ENCODE measurements around the gene MALAT1. TPM values are rescaled to one million over a fixed set of nuclear protein-coding genes. Genes with fewer than 3 reads are reported as not detected.
"Not testable (repeated sequence)": the region's sequence is repeated elsewhere in the genome, so short reads cannot be mapped to it uniquely, and the experiment has no call there.

The MALAT1 gene
- total RNA-seq (2014; rRNA removed; shearing (Covaris generic)): 1,855 and 2,221 TPM in 2 replicates
- polyA plus RNA-seq (2014; cell fraction: nucleus; rRNA removed): 153 and 329 TPM in 2 replicates

- peak; percentile 85 for DNase-seq (ENCODE audit: extremely low read depth, low read depth)
Measured at GRCh38 chr11:65498977-65499712, at the start of gene MALAT1. TSS of gene MALAT1 (plus strand) at chr11:65499045.

DNA sequence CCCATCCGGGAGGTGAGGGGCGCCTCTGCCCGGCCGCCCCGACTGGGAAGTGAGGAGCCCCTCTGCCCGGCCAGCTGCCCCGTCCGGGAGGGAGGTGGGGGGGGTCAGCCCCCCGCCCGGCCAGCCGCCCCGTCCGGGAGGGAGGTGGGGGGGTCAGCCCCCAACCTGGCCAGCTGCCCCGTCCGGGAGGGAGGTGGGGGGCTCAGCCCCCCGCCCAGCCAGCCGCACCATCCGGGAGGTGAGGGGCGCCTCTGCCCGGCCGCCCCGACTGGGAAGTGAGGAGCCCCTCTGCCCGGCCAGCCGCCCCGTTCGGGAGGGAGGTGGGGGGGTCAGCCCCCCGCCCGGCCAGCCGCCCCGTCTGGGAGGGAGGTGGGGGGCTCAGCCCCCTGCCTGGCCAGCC is 47.5 kb upstream of the MALAT1 start:
- DNase-seq (ENCODE audit: extremely low read depth, low read depth): not testable (repeated sequence)

DNA sequence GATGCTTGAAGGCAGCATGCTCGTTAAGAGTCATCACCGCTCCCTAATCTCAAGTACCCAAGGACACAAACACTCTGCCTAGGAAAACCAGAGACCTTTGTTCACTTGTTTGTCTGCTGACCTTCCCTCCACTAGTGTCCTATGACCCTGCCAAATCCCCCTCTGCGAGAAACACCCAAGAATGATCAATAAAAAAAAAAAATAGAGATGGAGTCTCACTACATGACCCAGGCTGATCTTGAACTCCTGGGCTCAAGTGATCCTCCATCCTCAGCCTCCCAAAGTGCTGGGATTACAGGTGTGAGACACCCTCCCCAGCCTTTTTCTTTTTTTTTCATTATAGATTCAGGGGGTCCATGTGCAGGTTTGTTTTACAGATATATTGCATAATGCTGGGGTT is 46.6 kb upstream of the MALAT1 start:
- DNase-seq (ENCODE audit: extremely low read depth, low read depth): not testable (repeated sequence)

DNA sequence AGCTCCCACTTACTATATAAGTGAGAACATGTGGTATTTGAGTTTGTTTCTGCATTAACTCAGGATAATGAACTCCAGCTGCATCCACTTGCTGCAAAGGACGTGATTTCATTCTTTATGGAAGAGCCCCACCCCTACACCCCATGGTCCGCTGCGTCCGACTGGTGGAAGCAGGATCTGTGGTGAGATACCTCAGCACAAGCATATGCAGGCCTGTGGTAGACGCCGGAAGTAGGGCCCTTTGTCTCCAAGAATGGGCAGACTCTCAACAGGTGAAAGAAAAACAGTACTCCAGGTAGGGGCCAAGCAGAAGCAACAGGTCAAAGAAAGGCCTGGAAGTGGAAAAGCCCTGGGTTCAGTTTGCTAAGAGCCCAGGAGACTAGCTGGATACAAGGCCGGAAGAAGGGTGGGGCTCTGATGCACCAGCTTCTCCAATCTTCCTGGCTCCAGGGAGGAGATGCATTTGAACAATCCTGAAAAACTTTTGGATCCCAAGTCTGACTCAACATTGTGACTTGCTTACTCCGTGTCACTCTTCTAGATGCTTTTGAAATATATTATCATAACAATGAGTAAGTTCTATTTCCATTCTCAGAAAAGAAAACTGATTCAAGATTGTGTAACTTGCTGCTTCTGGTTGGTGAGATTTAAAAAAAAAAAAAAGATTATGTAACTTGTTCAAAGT is 45.9 kb upstream of the MALAT1 start:
- no peak for DNase-seq (ENCODE audit: extremely low read depth, low read depth)

DNA sequence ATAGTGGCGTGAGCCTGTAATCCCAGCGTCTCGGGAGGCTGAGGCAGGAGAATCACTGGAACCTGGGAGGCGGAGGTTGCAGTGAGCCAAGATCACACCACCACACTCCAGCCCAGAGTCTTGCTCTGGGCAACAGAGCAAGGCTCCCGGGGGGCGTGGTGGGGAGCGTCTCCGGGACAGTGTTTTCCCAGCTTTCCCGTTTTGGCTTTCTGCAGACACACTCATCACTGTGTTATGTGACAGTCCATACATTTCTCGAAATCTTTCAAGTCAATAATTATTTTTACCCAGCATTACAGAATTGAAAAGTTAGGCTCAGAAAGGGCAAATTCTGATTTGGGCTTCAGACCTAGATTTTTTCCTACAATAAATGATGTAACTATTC is 44.5 kb upstream of the MALAT1 start:
- no peak for DNase-seq (ENCODE audit: extremely low read depth, low read depth)

- DNase-seq (ENCODE audit: extremely low read depth, low read depth): peak; percentile 82
Measured at GRCh38 chr11:65454696-65455456, 44.0 kb upstream of the MALAT1 start.

- no peak for DNase-seq (ENCODE audit: extremely low read depth, low read depth)
Measured at GRCh38 chr11:65456418-65456817, 42.4 kb upstream of the MALAT1 start.

DNA sequence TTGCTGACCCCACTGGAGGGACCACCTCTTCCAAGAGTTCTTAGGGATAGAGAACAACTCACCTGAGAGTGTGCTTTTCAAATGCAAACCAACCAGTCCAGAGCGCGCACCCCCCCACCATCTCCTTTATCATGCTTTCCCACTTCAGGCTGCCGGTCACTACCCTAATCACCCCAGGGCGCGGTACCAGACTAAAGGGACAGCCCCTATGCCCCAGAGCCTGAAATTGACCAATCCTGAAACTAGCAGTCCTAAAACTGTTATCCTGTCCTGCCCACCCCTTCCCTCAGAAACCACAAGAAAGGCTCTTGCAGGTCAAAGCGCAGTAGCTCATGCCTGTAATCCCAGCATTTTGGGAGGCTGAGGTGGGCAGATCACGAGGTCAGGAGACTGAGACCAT is 39.3 kb upstream of the MALAT1 start:
- no peak for DNase-seq (ENCODE audit: extremely low read depth, low read depth)

DNA sequence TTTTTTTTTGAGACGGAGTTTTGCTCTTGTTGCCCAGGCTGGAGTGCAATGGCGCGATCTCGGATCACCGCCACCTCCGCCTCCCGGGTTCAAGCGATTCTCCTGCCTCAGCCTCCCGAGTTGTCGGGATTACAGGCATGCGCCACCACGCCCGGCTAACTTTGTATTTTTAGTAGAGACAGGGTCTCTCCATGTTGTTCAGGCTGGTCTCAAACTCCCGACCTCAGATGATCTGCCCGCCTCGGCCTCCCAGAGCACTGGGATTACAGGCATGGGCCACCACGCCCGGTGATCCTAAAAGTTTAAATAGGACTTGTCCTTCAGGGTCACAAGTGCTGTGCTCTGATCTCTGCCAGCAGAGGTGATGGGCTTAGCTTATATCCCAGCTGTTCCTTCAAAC is 33.4 kb upstream of the MALAT1 start:
- not testable (repeated sequence) for DNase-seq (ENCODE audit: extremely low read depth, low read depth)

GRCh38 chr11:65467306-65467705 is 31.5 kb upstream of the MALAT1 start:
- not testable (repeated sequence) for DNase-seq (ENCODE audit: extremely low read depth, low read depth)

DNA sequence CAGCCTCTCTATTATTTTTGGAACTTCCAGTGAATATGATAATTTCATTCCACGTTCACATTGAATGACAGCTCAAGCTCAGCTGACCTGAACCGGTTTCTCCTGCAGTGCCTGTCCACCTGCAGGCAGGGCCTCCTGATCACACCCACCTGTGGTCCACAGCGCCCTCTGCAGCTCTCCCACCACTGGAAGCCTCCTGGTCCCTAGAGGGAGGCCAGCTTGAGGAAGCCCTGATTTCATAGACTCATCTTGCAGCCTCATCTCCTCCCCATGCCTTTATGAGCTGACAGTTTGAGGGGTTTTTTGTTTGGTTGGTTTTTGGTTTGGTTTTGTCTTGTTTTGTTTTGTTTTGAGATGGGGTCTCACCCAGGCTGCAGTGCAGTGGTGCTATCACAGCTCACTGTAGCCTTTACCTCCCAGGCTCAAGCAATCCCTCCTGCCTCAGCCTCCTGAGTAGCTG is 29.9 kb upstream of the MALAT1 start:
- DNase-seq (ENCODE audit: extremely low read depth, low read depth): no peak

DNA sequence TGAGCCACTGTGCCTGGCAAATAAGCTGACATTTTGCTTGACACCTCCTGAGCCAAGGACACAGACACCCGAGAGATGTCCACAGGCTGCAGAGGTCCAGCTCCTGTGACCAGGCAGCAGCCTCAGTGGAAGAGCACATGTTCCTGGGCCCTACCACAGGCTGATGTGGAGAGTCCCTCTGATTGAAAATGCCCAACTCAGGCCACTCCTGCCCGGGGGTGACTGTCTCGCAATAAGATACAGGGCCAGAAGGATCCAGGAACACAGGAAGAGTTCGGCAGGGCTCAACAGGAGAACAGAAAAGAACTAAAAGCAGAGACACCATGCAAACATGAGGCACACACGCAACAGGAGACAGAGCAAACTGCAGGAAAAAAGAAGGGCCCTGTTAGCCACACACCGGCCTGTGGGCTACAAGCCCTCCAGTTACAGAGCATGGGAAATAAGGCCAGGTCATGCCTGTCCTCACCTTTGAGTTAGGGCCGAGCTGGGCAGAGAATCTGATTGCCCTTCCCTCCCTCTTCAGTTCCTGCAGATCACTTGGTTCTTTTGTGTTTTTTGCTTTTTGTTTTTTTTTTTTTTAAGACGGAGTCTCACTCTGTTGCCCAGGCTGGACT is 28.3 kb upstream of the MALAT1 start:
- DNase-seq (ENCODE audit: extremely low read depth, low read depth): no peak

DNA sequence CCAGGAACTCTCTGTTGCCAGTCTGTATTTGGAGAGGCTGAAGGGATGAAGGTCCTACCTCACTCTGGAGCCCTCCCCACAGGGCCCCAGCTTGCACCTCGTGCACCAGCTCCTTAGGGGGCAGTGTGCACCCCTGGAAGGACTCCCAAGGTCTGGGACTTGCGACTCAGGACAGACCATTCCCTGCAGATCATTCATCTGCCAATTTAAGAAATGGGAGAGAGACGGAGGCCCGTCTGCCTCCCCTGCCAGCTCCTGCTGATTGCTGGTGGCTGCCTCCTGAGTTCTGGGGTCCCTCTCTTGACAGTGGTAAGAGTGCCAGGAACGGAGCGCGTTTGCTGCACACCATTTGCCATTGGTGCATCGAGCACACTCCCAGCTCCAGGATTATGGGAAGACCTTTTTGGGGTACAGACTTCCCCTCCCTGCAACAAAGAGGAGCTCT is 27.4 kb upstream of the MALAT1 start:
- peak; percentile 74 for DNase-seq (ENCODE audit: extremely low read depth, low read depth)

GRCh38 chr11:65472588-65473277 is 26.1 kb upstream of the MALAT1 start:
- DNase-seq (ENCODE audit: extremely low read depth, low read depth): not testable (repeated sequence)

DNA sequence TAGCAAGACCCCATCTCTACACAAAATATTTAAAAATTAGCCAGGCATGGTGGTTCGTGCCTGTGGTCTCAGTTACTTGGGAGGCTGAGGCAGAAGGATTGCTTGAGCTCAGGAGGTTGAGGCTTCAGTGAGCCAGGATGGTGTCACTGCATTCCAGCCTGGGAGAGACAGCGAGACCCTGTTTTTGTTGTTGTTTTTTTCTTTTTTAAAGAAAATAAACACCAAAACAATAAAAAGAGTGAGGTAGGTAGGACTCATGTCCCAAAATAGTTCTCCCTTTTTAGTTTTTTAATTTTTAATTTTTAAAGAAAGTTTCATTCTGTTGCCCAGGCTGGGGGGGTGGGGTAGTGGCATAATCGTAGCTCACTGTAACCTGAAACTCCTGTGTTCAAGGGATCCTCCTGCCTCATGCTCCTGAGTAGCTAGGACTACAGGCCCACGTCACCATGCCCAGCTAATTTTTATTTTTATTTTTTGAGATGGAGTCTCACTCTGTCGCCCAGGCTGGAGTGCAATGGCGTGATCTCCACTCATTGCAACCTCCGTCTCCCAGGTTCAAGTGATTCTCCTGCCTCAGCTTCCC is 25.5 kb upstream of the MALAT1 start:
- no peak for DNase-seq (ENCODE audit: extremely low read depth, low read depth)

DNA sequence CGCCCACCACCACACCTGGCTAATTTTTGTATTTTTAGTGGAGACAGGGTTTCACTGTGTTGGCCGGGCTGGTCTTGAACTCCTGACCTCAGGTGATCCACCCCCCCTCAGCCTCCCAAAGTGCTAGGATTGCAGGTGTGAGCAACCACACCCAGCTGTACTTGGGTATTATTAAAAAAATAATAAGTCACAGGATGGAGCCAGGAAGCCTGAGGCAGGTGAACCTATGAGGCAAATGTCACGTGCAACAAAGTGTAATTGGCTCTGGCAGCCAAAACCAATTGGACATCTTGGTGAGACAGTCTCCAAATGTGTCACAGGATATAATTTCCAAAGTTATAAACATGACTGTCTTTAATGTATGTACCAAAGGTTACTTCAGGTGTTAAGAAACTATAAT is 24.0 kb upstream of the MALAT1 start:
- no peak for DNase-seq (ENCODE audit: extremely low read depth, low read depth)

- no peak for DNase-seq (ENCODE audit: extremely low read depth, low read depth)
Measured at GRCh38 chr11:65476632-65477148, 22.2 kb upstream of the MALAT1 start.

DNA sequence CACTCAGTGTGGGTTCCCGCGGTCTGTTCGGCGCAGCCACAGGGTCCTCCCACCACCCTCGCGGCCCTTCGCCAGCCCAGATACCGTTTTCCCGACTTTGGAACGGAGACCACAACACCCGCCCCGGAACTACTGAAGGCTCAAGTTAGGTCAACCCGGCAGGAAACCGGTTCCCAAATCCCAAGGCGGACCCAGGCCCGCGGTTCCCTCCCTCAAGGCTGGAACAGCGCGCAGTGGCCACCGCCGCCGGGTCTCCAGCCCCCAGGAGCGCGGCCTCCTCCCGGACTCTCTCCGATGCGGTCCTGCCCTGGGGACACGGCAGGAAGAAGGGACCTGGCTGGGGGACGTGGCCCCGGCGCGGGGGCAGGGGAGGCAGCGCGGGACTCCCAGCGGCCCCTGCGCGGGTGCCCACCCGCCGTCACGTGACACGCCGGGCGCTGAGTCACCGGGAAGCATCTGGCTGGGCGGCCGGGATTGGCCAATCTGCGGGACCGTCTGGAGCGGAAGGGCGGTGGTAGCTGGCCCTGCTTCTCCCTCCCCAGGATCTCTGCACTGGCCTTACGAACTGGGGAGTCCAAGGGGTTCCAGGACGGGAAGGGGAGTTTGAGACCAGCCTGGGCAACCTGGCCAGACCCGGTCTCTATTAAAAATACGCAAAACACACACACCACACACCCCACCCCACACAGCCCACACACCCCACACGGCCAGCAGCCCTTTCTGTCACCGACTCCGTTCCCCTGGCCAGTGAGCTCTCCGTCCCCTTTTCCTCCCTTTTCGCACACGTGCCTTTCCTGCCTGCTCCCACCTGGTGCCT is 21.5 kb upstream of the MALAT1 start:
- peak; percentile 90 for DNase-seq (ENCODE audit: extremely low read depth, low read depth)
